Measurements from ENCODE around the gene VAPA. TPM values are rescaled to one million over a fixed set of nuclear protein-coding genes. Genes with fewer than 3 reads are reported as not detected.
A peak's percentile ranks its signal among the peaks of the same experiment; 100 is the strongest.

Gene VAPA
- total and polyA plus RNA-seq, 10 of the 15 experiments (the other 5 are each of a cell fraction or from before 2014, with no cell fraction given): 70.9 to 252 (median 166) TPM

- Histone ChIP-seq H2AFZ (ENCODE audit: control insufficient read depth, low read depth, low read length) (peak overlapping the region; percentile 52), H3K79me2 (ENCODE audit: control insufficient read depth, insufficient read depth, low read length) (no peaks in the 10 kb centered on the region), H3K27ac (ENCODE audit: control insufficient read depth, insufficient read depth) (no peak overlapping the region), H3K27me3 (replicated peaks in 1 of 2; ENCODE audit: control insufficient read depth in 2 of 2, insufficient read depth in 2 of 2, low read length in 1 of 2) (no peaks in the 10 kb centered on the region), H3K36me3 (ENCODE audit: control insufficient read depth in 2 of 2, insufficient read depth in 2 of 2, low read length in 1 of 2) (no peaks in the 10 kb centered on the region), H3K9me3 (replicated peaks; ENCODE audit: control insufficient read depth, insufficient read depth, low read length) (peaks cover 4% of the 10 kb centered on the region; the same call in 2 of the 3 replicates), H3K4me3 (no peak overlapping the region), H3K4me2 (ENCODE audit: control insufficient read depth, insufficient read depth) (peak overlapping the region; percentile 66), H3K4me1 (ENCODE audit: control insufficient read depth, insufficient read depth, low read length) (peaks cover 11% of the 10 kb centered on the region), H4K20me1 (ENCODE audit: control insufficient read depth, insufficient read depth) (no peaks in the 10 kb centered on the region), H3K9ac (ENCODE audit: control insufficient read depth, insufficient read depth, low read length) (no peak overlapping the region)
- WGBS (ENCODE audit: insufficient coverage, insufficient replicate concordance, low lambda C conversion rate, missing lambda C conversion rate): 52% methylated on average over 4 of the region's 4 CpGs
- no peak for TF ChIP-seq NFYA (IDR thresholded peaks at IDR 0.05; ENCODE audit: borderline replicate concordance, low read depth, low read length)
- TF ChIP-seq POLR2AphosphoS2 (IDR thresholded peaks at IDR 0.05; ENCODE audit: low read depth, low read length): no peak
- TF ChIP-seq CEBPB (IDR thresholded peaks at IDR 0.05; ENCODE audit: borderline replicate concordance in 1 of 2, low read depth in 2 of 2, low read length in 2 of 2): no peak
- TF ChIP-seq RELB (IDR thresholded peaks at IDR 0.05; ENCODE audit: low read depth): no peak
- no peak for TF ChIP-seq GABPA (IDR thresholded peaks at IDR 0.05; ENCODE audit: low read depth)
- TF ChIP-seq CHD1 (IDR thresholded peaks at IDR 0.05; ENCODE audit: low read depth, low read length): no peak
- no peak for TF ChIP-seq ZNF217 (IDR thresholded peaks at IDR 0.05)
- TF ChIP-seq MAX (IDR thresholded peaks at IDR 0.05; ENCODE audit: low read depth, low read length): no peak
- no peak for TF ChIP-seq MEF2B (IDR thresholded peaks at IDR 0.05; ENCODE audit: partially characterized antibody, poor library complexity, severe bottlenecking)
- TF ChIP-seq E2F4 (IDR thresholded peaks at IDR 0.05; ENCODE audit: low read depth, low read length): no peak
- TF ChIP-seq EZH2 (IDR thresholded peaks at IDR 0.05; ENCODE audit: borderline replicate concordance, control insufficient read depth, low read depth, low read length): no peak
- TF ChIP-seq CBFB (IDR thresholded peaks at IDR 0.05; ENCODE audit: low read depth): no peak
- no peak for TF ChIP-seq ZNF207 (IDR thresholded peaks at IDR 0.05; ENCODE audit: borderline replicate concordance)
- TF ChIP-seq PAX8 (IDR thresholded peaks at IDR 0.05): no peak
- no peak for TF ChIP-seq BACH1 (IDR thresholded peaks at IDR 0.05; ENCODE audit: borderline replicate concordance)
- no peak for TF ChIP-seq CHD2 (IDR thresholded peaks at IDR 0.05; ENCODE audit: borderline replicate concordance, low read depth, low read length)
- TF ChIP-seq CEBPZ (IDR thresholded peaks at IDR 0.05; ENCODE audit: low read depth, low read length): no peak
- intact Hi-C loops (cut with micrococcal nuclease; ENCODE audit: unreplicated experiment) (loop anchor here (10.0 kb wide), 1 partner anchor 74 kb away; no protein-coding TSS in a partner anchor), in situ Hi-C loops (cut with MboI) (no loop called here)
- ATAC-seq (no peak), DNase-seq (ENCODE audit: low read depth, low spot score) (no peak), FAIRE-seq (no peak)
- ChIA-PET CTCF (no interaction called here), POLR2A (no interaction called here), SMC1A (ENCODE audit: uncharacterized antibody, unreplicated experiment) (interaction anchor here (0.5 to 1.2 kb wide), 2 partner anchors 9 to 337 kb away, joined by 3 to 5 read pairs; no protein-coding TSS in a partner anchor), RAD21 (ENCODE audit: unreplicated experiment) (no interaction called here)
- no TSS peak for BruUV-seq (replicated peaks)
These were observed 43.3 kb upstream of the VAPA start for GRCh38 chr18:9870431-9871008.

Data from GM12878 (cell line).